Adrenal gland (tissue), 12 donors: Measurements from ENCODE around the gene RAD23B. TPM values are rescaled to one million over a fixed set of nuclear protein-coding genes. Genes with fewer than 3 reads are reported as not detected.
"Not testable (repeated sequence)": the region's sequence is repeated elsewhere in the genome, so short reads cannot be mapped to it uniquely, and the experiment has no call there.

Experiments used
- DNase-seq, 7 donors: peaks; one replicate each; pipeline ENCODE4 v3.0.0-alpha.2; 2019 to 2020
- H3K27ac ChIP-seq, 5 donors: fragments of 200-600 bp; sonication (generic) in 4 of 5; 1 replicate in 3 of 5; 2 replicates in 2 of 5; pipeline versions ENCODE4 v1.5.1 to v1.8.0; 2016 to 2020; ENCODE audit warnings: mild to moderate bottlenecking in 1 of 5
- H3K27me3 ChIP-seq: fragments of 200-600 bp; 2 replicates; pipeline ENCODE4 v1.8.0; 2021
- H3K36me3 ChIP-seq, 2 donors: fragments of 200-600 bp; replicated peaks in 1 of 2; 1 replicate in 1 of 2; 2 replicates in 1 of 2; pipeline versions ENCODE4 v1.5.1 to v1.8.0; 2018 to 2022
- H3K4me1 ChIP-seq, 2 donors: fragments of 200-600 bp; replicated peaks in 1 of 2; 1 replicate in 1 of 2; 2 replicates in 1 of 2; pipeline versions ENCODE4 v1.5.1 to v1.8.0; 2018 to 2021
- H3K4me3 ChIP-seq, 4 donors: fragments of 200-600 bp; sonication (generic) in 3 of 4; one replicate each; pipeline ENCODE4 v1.5.1; 2016 to 2018
- H3K9me3 ChIP-seq, 3 donors: fragments of 200-600 bp; sonication (generic) in 1 of 3; replicated peaks in 1 of 3; 1 replicate in 2 of 3; 2 replicates in 1 of 3; pipeline versions ENCODE4 v1.5.1 to v1.8.0; 2016 to 2021
- POLR2A ChIP-seq, 2 donors: fragments of 450-650 bp; IDR thresholded peaks; one replicate each; pipeline ENCODE4 v1.6.1; 2017; ENCODE audit warnings: antibody characterized with exemption in 2 of 2, mild to moderate bottlenecking in 2 of 2, moderate library complexity in 1 of 2
- WGBS, 4 donors: extraction: QIAGEN DNeasy Blood & Tissue Kit in 2 of 4; methylation state at CpG; one replicate each; pipeline versions ENCODE4 v1.1.5 to v1.1.7; 2013 to 2017; 5-methylcytosine and 5-hydroxymethylcytosine counted together
- intact Hi-C, 2 donors: fragments of 100-400 bp; cut with DNase I; formaldehyde crosslinking; loops; one replicate each; pipeline versions ENCODE4 v1.14.1 to v1.15.0; 2022 to 2023
- polyA plus RNA-seq, 3 donors: library from polyadenylated mRNA; stranded (reverse); fragments of 200-250 nt in 2 of 3; fragments of 350-450 nt in 1 of 3; fragmentation: Illumina TruSeq in 1 of 3; extraction: RNeasy Lipid Tissue Mini Kit (QIAGEN cat#74804) in 1 of 3; gene quantifications; one replicate each; pipeline ENCODE4 v1.2.3, GENCODE V29; 2013 to 2014
- total RNA-seq, 9 donors: library from RNA; depleted of rRNA in 4 of 9; stranded (reverse); fragments of >200 nt in 4 of 9; fragments of 120-200 nt in 1 of 9; fragmentation: NEBNext Ultra II Directional in 1 of 9; extraction: Animal tissue kit (Norgen Biotek cat#: 25700) in 1 of 9; gene quantifications; one replicate each; pipeline versions ENCODE4 v1.1.0 to v1.2.4, GENCODE V29; 2013 to 2023
- TF ChIP-seq, protein P1 (sequence below), 6 experiments: fragments of 450-650 bp in 4 of 6; fragments of 200-600 bp in 2 of 6; sonication (generic) in 1 of 6; IDR thresholded peaks; 1 replicate in 5 of 6; 2 replicates in 1 of 6; pipeline versions ENCODE4 v1.5.1 to v1.8.0; 2016 to 2021; ENCODE audit warnings: antibody characterized with exemption in 6 of 6, mild to moderate bottlenecking in 2 of 6, moderate library complexity in 1 of 6
- donor health status: healthy with polysubstance abuse.
- donor health status: Bipolar disorder and iron deficiency.
- donor health status: DM: yes; HTN: yes; CAD: no.
- donor health status: DM: no; HTN: no; CAD: no.
- donor health status: DM: no; HTN: no; CAD: no.
- donor health status: DM: yes; HTN: yes; CAD: no.

RAD23B gene
- total and polyA plus RNA-seq, 12 donors = 31.7 to 222 (median 75.4) TPM

- Histone ChIP-seq H3K4me1 (no peaks in the 10 kb centered on the region), H3K9me3 (no peaks in the 10 kb centered on the region), H3K27ac (no peak overlapping the region), H3K27me3 (no peaks in the 10 kb centered on the region), H3K4me3 (no peak overlapping the region), H3K36me3 (no peaks in the 10 kb centered on the region)
- WGBS, 4 donors = 30 to 41% (median 34%) methylated on average over 4 of the region's 4 CpGs
- intact Hi-C loops = no loop called here
- TF ChIP-seq POLR2A (IDR thresholded peaks at IDR 0.05) = no peak
- TF ChIP-seq, protein P1, sequence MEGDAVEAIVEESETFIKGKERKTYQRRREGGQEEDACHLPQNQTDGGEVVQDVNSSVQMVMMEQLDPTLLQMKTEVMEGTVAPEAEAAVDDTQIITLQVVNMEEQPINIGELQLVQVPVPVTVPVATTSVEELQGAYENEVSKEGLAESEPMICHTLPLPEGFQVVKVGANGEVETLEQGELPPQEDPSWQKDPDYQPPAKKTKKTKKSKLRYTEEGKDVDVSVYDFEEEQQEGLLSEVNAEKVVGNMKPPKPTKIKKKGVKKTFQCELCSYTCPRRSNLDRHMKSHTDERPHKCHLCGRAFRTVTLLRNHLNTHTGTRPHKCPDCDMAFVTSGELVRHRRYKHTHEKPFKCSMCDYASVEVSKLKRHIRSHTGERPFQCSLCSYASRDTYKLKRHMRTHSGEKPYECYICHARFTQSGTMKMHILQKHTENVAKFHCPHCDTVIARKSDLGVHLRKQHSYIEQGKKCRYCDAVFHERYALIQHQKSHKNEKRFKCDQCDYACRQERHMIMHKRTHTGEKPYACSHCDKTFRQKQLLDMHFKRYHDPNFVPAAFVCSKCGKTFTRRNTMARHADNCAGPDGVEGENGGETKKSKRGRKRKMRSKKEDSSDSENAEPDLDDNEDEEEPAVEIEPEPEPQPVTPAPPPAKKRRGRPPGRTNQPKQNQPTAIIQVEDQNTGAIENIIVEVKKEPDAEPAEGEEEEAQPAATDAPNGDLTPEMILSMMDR (IDR thresholded peaks at IDR 0.05) = no peak
- peak in 5 of 7 donors; percentile 29 to 44 (median 34) for DNase-seq
Observed at GRCh38 chr9:107251756-107252322, 31.2 kb upstream of the RAD23B start.

DNA sequence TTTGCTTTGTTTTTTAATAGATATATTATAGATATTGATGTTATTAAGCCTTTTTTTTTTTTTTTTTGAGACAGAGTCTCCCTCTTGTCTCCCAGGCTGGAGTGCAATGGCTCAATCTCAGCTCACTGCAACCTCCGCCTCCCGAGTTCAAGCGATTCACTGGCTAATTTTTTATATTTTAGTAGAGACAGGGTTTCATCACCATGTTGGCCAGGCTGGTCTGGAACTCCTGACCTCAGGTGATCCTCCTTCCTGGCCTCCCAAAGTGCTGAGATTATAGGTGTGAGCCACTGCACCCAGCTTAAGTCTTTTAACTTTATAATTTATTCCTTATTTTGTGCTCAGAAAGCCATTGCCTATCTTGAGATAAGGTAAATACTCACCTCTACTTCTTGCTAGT lies 24.2 kb upstream of the RAD23B start:
- no peak for DNase-seq
- Histone ChIP-seq H3K4me1 (no peaks in the 10 kb centered on the region), H3K27me3 (no peaks in the 10 kb centered on the region), H3K9me3 (no peaks in the 10 kb centered on the region), H3K4me3 (no peak overlapping the region), H3K36me3 (no peaks in the 10 kb centered on the region), H3K27ac (no peak overlapping the region)
- WGBS, 4 donors = 83 to 94% (median 91%) methylated on average over 3 of the region's 3 CpGs
- TF ChIP-seq, protein P1 (IDR thresholded peaks at IDR 0.05) = no peak
- TF ChIP-seq POLR2A (IDR thresholded peaks at IDR 0.05) = no peak
- intact Hi-C loops = no loop called here

DNA sequence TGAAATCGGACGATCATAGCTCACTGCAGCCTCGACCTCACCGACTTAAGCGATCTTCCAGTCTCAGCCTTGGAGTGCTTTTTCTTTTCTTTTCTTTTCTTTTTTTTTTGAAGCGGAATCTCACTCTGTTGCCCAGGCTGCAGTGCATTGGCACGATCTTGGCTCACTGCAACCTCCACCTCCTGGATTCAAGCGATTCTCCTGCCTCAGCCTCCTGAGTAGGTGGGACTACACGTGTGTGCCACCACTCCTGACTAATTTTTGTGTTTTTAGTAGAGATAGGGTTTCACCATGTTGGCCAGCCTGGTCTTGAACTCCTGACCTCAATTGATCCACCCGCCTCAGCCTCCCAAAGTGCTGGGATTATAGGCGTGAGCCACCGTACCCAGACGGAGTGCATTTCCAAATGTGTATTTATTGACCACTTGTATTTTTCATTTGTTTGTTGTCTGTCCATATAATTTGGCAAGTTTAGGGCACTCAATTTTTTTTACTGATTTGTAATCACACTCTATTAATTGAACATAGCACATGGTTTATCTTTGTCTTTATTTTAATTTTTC lies 23.2 kb upstream of the RAD23B start:
- H3K27ac ChIP-seq, H3K36me3 ChIP-seq, H3K9me3 ChIP-seq, H3K4me1 ChIP-seq, intact Hi-C loops, H3K27me3 ChIP-seq, DNase-seq, H3K4me3 ChIP-seq: not testable (repeated sequence)
- 88 to 91% (median 89%) methylated on average over 13 of the region's 13 CpGs for WGBS, 4 donors

GRCh38 chr9:107260437-107261081 lies 22.5 kb upstream of the RAD23B start:
- no peaks in the 10 kb centered on the region for H3K27me3 ChIP-seq
- 48 to 57% (median 54%) methylated on average over 4 of the region's 4 CpGs for WGBS, 4 donors
- peaks cover 0 to 7% (median 0%) of the 10 kb centered on the region in 3 donors for H3K9me3 ChIP-seq
- no peak overlapping the region for H3K27ac ChIP-seq
- no peaks in the 10 kb centered on the region for H3K4me1 ChIP-seq
- H3K4me3 ChIP-seq = no peak overlapping the region
- TF ChIP-seq, protein P1 (IDR thresholded peaks at IDR 0.05) = no peak
- no peaks in the 10 kb centered on the region for H3K36me3 ChIP-seq
- DNase-seq = no peak
- intact Hi-C loops = no loop called here
